ENCODE results near the gene NEUROG2. TPM values are rescaled to one million over a fixed set of nuclear protein-coding genes. Genes with fewer than 3 reads are reported as not detected.
A peak's percentile ranks its signal among the peaks of the same experiment; 100 is the strongest.
"Not testable (repeated sequence)": the region's sequence is repeated elsewhere in the genome, so short reads cannot be mapped to it uniquely, and the experiment has no call there.

The NEUROG2 gene
- not detected in 2 replicates for total RNA-seq (2014; rRNA removed; shearing (Covaris generic))

- no peak for DNase-seq (ENCODE audit: low spot score)
Observed at GRCh38 chr4:112516066-112516470, at the start of gene NEUROG2. Gene NEUROG2 (minus strand): TSS chr4:112516180. CDS start chr4:112515475, 705 bp downstream.

GRCh38 chr4:112564706-112565270 lies 48.8 kb upstream of the NEUROG2 start:
- no peak for DNase-seq (ENCODE audit: low spot score)

- DNase-seq (ENCODE audit: low spot score): no peak
Observed at GRCh38 chr4:112563431-112564200, 47.6 kb upstream of the NEUROG2 start.

GRCh38 chr4:112562254-112562879 lies 46.4 kb upstream of the NEUROG2 start:
- DNase-seq (ENCODE audit: low spot score): no peak

GRCh38 chr4:112560084-112560483 lies 44.1 kb upstream of the NEUROG2 start:
- DNase-seq (ENCODE audit: low spot score): no peak

- no peak for DNase-seq (ENCODE audit: low spot score)
Observed at GRCh38 chr4:112559053-112559452, 43.1 kb upstream of the NEUROG2 start.

GRCh38 chr4:112557676-112558411 lies 41.9 kb upstream of the NEUROG2 start:
- DNase-seq (ENCODE audit: low spot score): no peak

GRCh38 chr4:112554271-112554670 lies 38.3 kb upstream of the NEUROG2 start:
- DNase-seq (ENCODE audit: low spot score): not testable (repeated sequence)

GRCh38 chr4:112552668-112553067 lies 36.7 kb upstream of the NEUROG2 start:
- DNase-seq (ENCODE audit: low spot score): no peak

- DNase-seq (ENCODE audit: low spot score): no peak
Observed at GRCh38 chr4:112550728-112551127, 34.7 kb upstream of the NEUROG2 start.

- DNase-seq (ENCODE audit: low spot score): no peak
Observed at GRCh38 chr4:112546476-112546875, 30.5 kb upstream of the NEUROG2 start.

- no peak for DNase-seq (ENCODE audit: low spot score)
Observed at GRCh38 chr4:112545346-112545745, 29.4 kb upstream of the NEUROG2 start.

- no peak for DNase-seq (ENCODE audit: low spot score)
Observed at GRCh38 chr4:112540695-112541094, 24.7 kb upstream of the NEUROG2 start.

- DNase-seq (ENCODE audit: low spot score): no peak
Observed at GRCh38 chr4:112536123-112536522, 20.1 kb upstream of the NEUROG2 start.

GRCh38 chr4:112532267-112532666 lies 16.3 kb upstream of the NEUROG2 start:
- peak; percentile 20 for DNase-seq (ENCODE audit: low spot score)

- DNase-seq (ENCODE audit: low spot score): no peak
Observed at GRCh38 chr4:112531146-112531545, 15.2 kb upstream of the NEUROG2 start.

- DNase-seq (ENCODE audit: low spot score): no peak
Observed at GRCh38 chr4:112526061-112526460, 10.1 kb upstream of the NEUROG2 start.

- peak; percentile 21 for DNase-seq (ENCODE audit: low spot score)
Observed at GRCh38 chr4:112523764-112524505, 8.0 kb upstream of the NEUROG2 start.

GRCh38 chr4:112523008-112523721 lies 7.2 kb upstream of the NEUROG2 start:
- DNase-seq (ENCODE audit: low spot score): no peak

- not testable (repeated sequence) for DNase-seq (ENCODE audit: low spot score)
Observed at GRCh38 chr4:112522431-112522830, 6.5 kb upstream of the NEUROG2 start.
